Spinal cord (tissue), 10 donors: ENCODE results near the gene NT5DC3. TPM values are rescaled to one million over a fixed set of nuclear protein-coding genes. Genes with fewer than 3 reads are reported as not detected.

ENCODE experiments used
- DNase-seq, 6 donors: peaks; one replicate each; pipeline versions ENCODE4 v3.0.0 to v3.0.0-alpha.2; 2013 to 2015; ENCODE audit warnings: low spot score in 6 of 6, low read depth in 4 of 6
- H3K27ac ChIP-seq: one replicate; pipeline ENCODE4 v1.5.1; 2013; ENCODE audit warnings: low read depth, low read length, control low read depth
- H3K27me3 ChIP-seq: one replicate; pipeline ENCODE4 v1.6.1; 2013; ENCODE audit warnings: low read length; ENCODE audit not compliant: control insufficient read depth, insufficient read depth
- H3K36me3 ChIP-seq: one replicate; pipeline ENCODE4 v1.6.1; 2013; ENCODE audit warnings: low read length; ENCODE audit not compliant: control insufficient read depth, insufficient read depth
- H3K4me1 ChIP-seq: one replicate; pipeline ENCODE4 v1.6.1; 2013; ENCODE audit warnings: low read length; ENCODE audit not compliant: control insufficient read depth, insufficient read depth
- H3K4me3 ChIP-seq: one replicate; pipeline ENCODE4 v1.5.1; 2013; ENCODE audit warnings: low read depth, low read length, control low read depth
- H3K9me3 ChIP-seq: one replicate; pipeline ENCODE4 v1.6.1; 2013; ENCODE audit warnings: low read length; ENCODE audit not compliant: control insufficient read depth, insufficient read depth
- WGBS: methylation state at CpG from one replicate; pipeline ENCODE4 v1.1.5; 2013; ENCODE audit warnings: missing lambda C conversion rate; ENCODE audit not compliant: insufficient coverage; 5-methylcytosine and 5-hydroxymethylcytosine counted together
- polyA plus RNA-seq, 2 donors: library from polyadenylated mRNA; unstranded; fragments of 120-200 nt; gene quantifications; one replicate each; pipeline ENCODE4 v1.2.1, GENCODE V29; 2013; ENCODE audit not compliant: insufficient read length in 2 of 2
- total RNA-seq, 2 donors: library from RNA; depleted of rRNA in 1 of 2; stranded (reverse); fragments of 120-200 nt in 1 of 2; fragments of >200 nt in 1 of 2; gene quantifications; one replicate each; pipeline versions ENCODE4 v1.2.3 to v1.2.4, GENCODE V29; 2013 to 2014
- donor health status: healthy.

NT5DC3 gene
- total and polyA plus RNA-seq, 4 donors: 13.9 to 23.2 (median 18.6) TPM

DNA sequence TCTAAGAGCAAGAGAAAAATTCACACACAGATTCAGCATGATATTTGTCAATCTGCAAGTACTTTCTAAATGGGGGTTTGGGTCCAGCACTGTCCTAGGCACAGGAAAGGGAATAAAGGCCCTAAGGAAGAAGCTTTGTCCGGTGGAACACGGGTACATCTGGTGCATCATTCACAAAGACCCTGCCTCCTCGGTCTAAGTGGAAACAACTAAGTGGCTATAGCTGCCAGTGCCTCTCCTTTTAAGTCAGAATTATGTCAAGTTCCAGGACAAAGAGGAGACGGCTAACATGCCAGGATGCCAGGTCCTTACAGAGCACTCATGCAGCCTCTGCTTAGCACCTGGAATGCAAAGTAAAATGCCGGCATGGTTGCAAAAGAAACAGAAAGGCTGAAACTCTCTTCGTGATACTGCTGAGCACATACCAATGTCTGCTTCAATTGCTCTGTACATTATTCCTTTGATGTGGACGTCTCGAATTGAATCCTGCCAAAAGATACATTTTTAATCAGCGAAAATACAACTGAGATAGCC is 47.5 kb downstream of the NT5DC3 start:
- 58% methylated on average over 9 of the region's 9 CpGs for WGBS
- peaks cover 15% of the 10 kb centered on the region for H3K36me3 ChIP-seq

DNA sequence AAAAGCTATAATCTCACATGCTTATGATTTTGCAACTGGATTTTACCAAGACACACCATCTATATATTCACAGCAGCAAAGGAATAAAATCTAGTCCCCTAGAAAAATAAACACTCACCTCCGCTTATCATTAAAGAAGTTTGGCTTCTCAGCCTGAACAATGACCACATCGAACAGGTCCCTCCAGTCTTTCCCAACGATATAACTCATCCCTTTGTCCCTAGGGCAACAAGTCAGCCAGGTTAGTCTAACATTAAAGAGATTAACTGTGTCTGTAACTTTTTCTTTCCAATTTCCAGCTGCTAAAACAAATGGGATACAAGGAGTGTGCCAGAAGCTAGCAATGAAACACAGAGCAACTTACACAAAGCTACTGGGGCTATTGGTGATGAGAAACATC is 48.0 kb downstream of the NT5DC3 start:
- no peak overlapping the region for H3K27ac ChIP-seq
- DNase-seq: no peak
- peaks cover 4% of the 10 kb centered on the region for H3K4me1 ChIP-seq
- no peaks in the 10 kb centered on the region for H3K9me3 ChIP-seq
- H3K4me3 ChIP-seq: no peak overlapping the region
- H3K36me3 ChIP-seq: peaks cover 15% of the 10 kb centered on the region
- WGBS: 63% methylated on average over 2 of the region's 3 CpGs
- H3K27me3 ChIP-seq: no peaks in the 10 kb centered on the region

More for the DNA sequence above, 47.5 kb downstream of the NT5DC3 start:
- Histone ChIP-seq H3K4me3 (no peak overlapping the region), H3K9me3 (no peaks in the 10 kb centered on the region), H3K4me1 (peaks cover 4% of the 10 kb centered on the region), H3K27ac (no peak overlapping the region), H3K27me3 (no peaks in the 10 kb centered on the region)
- DNase-seq: no peak

DNA sequence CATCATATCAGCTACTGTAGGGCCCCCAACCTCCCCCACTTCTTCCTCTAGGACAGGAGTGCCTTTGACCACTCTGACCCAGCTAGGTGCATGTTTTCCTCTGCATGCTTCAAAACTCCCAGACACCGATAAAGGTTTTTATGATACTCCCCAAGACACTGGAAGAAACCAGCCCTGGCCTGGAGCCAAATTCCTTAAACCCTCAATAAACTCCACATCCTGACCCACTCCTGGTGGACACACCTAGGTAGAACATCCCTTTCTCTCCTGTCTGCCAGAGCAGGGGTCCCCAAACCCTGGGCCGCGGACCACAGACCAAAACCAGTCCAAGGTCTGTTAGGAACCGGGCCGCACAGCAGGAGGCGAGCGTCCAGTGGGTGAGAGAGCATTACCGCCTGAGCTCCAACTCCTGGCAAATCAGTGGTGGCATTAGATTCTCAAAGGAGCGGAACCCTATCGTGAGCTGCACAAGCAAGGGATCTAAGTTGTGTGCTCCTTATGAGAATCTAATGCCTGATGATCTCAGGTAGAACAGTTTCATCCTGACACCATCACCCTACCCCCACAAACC is 49.6 kb downstream of the NT5DC3 start:
- H3K4me3 ChIP-seq: no peak overlapping the region
- H3K9me3 ChIP-seq: no peaks in the 10 kb centered on the region
- H3K27ac ChIP-seq: no peak overlapping the region
- no peak for DNase-seq
- H3K4me1 ChIP-seq: peaks cover 4% of the 10 kb centered on the region
- 87% methylated on average over 10 of the region's 10 CpGs for WGBS
- H3K36me3 ChIP-seq: peaks cover 12% of the 10 kb centered on the region
- no peaks in the 10 kb centered on the region for H3K27me3 ChIP-seq

DNA sequence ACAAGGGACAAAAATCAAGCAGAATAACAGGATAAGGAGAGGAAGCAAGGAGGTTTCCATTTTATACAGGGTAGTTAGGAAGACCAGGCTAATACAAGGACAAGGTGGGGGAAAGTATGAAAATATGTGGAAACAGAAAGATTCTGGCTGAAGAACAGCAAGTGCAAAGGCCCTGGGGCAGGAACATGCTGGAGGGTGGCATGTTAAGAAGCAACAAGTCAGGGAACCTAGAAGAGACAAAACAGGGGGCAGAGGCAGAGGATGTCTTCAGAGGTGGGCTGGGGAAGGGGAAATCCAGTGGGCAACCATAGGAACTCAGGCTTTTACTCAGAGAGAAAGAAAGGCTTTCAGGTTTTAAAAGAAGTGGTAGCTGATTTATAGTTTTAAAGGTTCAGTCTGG is 54.8 kb downstream of the NT5DC3 start:
- peaks cover 13% of the 10 kb centered on the region for H3K36me3 ChIP-seq
- H3K27ac ChIP-seq: no peak overlapping the region
- H3K9me3 ChIP-seq: no peaks in the 10 kb centered on the region
- DNase-seq: no peak
- H3K4me3 ChIP-seq: no peak overlapping the region
- no peaks in the 10 kb centered on the region for H3K4me1 ChIP-seq
- H3K27me3 ChIP-seq: no peaks in the 10 kb centered on the region

DNA sequence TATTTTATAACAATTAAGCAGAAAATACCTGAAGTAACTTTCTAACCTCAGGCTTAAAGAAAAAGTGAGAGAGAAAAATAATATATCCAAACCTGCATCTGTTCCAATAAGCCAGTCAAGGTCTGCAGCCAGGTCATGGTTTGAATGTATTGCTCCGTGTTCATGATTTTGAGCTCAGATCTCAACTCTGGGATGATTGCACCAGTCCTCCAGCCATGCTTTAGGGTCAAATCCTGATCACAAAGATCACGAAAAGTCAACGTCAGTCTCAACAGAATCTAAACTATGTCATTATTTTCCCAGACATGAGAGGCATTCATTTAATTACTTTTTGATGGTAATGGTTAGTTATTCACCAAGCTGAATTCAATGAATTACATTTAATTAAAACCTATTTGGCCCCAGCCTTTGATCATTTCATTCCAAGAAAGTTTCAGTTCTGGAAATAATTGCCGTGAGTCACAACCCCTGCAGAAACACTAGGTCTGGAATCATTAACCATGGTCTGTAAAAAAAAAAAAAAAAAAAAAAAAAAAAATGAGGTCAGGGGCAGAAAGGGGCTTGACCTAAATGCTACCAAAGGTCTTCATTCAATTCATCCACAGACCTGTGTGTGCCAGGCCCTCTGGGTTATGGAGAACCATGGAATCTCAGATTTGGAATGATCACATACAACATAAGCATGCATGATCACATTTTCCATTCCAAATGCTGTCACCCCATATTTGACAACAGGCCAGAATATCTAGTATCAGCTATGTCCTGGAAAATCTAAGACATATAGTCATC is 55.6 kb downstream of the NT5DC3 start:
- H3K36me3 ChIP-seq: peaks cover 17% of the 10 kb centered on the region
- DNase-seq: no peak
- no peaks in the 10 kb centered on the region for H3K4me1 ChIP-seq
- H3K9me3 ChIP-seq: no peaks in the 10 kb centered on the region
- H3K27ac ChIP-seq: no peak overlapping the region
- no peaks in the 10 kb centered on the region for H3K27me3 ChIP-seq
- no peak overlapping the region for H3K4me3 ChIP-seq
- WGBS: 100% methylated on average over 1 of the region's 4 CpGs

DNA sequence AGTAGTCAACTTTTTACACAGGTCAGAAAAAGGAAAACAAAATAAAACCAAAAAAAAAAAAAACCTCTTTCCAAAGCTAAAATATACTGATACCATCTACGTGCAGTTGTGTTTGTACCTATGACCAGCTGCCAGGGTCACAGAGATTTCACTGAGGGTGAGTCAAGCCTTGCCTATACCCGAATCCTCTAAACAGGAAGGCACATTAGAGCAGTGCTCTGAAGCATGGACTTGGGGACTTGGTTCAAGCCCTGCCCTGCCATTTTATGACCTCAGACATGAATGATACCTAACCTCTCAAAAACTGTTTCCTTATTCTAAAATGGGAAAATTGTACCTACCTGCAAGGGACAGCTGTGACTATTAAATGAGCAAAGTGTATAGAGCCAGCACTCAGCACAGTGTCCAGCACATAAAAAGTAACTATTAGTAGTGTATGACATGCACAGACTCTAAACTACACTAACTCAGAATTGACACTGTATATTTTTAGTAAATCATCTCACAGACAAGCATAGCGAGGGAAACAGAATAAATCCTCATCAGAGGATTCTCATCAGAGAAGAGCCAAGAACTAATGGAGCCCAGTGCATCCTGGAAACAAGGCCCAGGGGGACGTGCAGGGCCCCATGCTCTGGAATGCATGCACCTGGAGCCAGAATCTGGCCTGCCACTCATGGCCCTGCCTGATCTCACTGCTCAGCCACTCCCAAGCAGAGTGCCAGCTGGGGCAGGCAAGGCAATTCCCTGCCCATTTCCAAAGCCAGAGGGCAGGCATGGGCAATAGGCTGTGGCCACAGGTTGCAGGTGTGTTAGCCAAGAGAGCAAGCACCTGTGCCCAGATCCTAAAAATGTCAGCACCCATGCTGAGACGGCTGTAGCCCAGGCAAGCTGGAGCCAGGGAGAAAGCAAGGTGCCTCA is 57.0 kb downstream of the NT5DC3 start:
- 94% methylated on average over 5 of the region's 5 CpGs for WGBS
- Histone ChIP-seq H3K27ac (no peak overlapping the region), H3K36me3 (peaks cover 20% of the 10 kb centered on the region)

DNA sequence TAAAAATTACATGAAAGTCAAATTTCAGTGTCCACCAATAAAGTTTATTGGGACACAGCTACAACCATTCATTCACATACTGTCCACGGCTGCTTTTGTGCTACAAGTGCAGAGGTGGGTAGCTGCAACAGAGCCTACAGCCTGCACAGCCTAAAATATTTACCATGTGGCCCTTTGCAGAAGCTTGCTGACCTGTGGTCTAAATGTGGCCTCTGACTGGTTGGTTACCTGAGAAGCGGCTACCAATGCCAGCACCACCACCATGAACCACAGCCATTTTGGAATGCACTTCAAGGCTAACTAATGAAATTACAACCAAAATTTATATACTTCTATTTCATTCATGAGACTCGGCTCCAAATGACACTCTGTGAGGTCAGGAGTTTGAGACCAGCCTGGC is 58.6 kb downstream of the NT5DC3 start:
- H3K9me3 ChIP-seq: no peaks in the 10 kb centered on the region
- H3K27me3 ChIP-seq: no peaks in the 10 kb centered on the region
- H3K36me3 ChIP-seq: peaks cover 25% of the 10 kb centered on the region
- WGBS: 91% methylated on average over 1 of the region's 3 CpGs
- H3K4me1 ChIP-seq: no peaks in the 10 kb centered on the region
- DNase-seq: no peak
- no peak overlapping the region for H3K27ac ChIP-seq
- H3K4me3 ChIP-seq: no peak overlapping the region

More for the DNA sequence above, 57.0 kb downstream of the NT5DC3 start:
- Histone ChIP-seq H3K27me3 (no peaks in the 10 kb centered on the region), H3K4me1 (no peaks in the 10 kb centered on the region), H3K9me3 (no peaks in the 10 kb centered on the region), H3K4me3 (no peak overlapping the region)
- no peak for DNase-seq

DNA sequence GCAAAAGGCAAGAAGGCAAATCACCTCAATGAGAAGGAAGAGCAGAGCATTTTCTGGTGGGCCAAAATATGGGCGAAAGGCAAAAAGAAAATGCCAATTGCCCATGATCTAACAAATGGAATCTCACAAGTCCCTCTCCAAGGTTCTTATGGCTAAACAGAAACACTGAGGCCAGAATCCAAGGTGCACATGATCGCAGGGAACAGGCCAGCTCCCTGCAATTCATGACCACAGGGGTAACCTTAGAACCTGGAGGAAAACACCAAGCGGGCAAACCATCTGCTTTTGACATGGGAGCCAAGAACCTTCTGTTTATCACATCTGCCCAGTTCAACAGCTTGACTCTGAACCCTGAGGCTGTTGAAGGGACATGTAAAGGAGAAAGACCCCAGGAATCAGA is 60.0 kb downstream of the NT5DC3 start:
- no peaks in the 10 kb centered on the region for H3K9me3 ChIP-seq
- WGBS: 100% methylated on average over 3 of the region's 3 CpGs
- H3K27me3 ChIP-seq: no peaks in the 10 kb centered on the region
- no peak overlapping the region for H3K4me3 ChIP-seq
- no peak overlapping the region for H3K27ac ChIP-seq
- H3K4me1 ChIP-seq: no peaks in the 10 kb centered on the region
- DNase-seq: no peak
- peaks cover 26% of the 10 kb centered on the region for H3K36me3 ChIP-seq

DNA sequence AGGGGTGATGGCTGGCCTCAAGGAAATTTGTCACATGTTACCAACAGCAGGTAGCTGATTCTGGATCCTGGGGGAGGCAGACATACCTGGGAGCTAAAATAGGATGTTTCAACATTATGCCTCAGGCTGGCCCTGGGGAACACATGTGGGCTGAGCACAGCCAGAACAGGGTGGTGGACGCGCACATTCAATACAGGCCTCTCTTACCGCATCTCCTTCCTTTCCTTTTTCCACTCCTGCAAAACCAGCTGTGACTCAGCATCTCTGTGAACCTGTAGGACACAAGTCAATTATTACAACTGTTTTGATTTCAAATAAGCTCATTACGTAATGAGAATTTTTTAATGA is 61.0 kb downstream of the NT5DC3 start:
- no peak for DNase-seq
- Histone ChIP-seq H3K9me3 (no peaks in the 10 kb centered on the region), H3K4me1 (no peaks in the 10 kb centered on the region), H3K36me3 (peaks cover 26% of the 10 kb centered on the region), H3K27me3 (no peaks in the 10 kb centered on the region), H3K27ac (peak overlapping the region; percentile 19), H3K4me3 (no peak overlapping the region)
- 100% methylated on average over 2 of the region's 4 CpGs for WGBS
